NOMO-1 (cell line): ENCODE results near the gene PAN3.

Experiments used
- DNase-seq, 2 experiments: peaks; one replicate each; lab custom pipeline; 2025; ENCODE audit not compliant: unreplicated experiment in 2 of 2; lab: John Stamatoyannopoulos, UW

Gene PAN3, protein sequence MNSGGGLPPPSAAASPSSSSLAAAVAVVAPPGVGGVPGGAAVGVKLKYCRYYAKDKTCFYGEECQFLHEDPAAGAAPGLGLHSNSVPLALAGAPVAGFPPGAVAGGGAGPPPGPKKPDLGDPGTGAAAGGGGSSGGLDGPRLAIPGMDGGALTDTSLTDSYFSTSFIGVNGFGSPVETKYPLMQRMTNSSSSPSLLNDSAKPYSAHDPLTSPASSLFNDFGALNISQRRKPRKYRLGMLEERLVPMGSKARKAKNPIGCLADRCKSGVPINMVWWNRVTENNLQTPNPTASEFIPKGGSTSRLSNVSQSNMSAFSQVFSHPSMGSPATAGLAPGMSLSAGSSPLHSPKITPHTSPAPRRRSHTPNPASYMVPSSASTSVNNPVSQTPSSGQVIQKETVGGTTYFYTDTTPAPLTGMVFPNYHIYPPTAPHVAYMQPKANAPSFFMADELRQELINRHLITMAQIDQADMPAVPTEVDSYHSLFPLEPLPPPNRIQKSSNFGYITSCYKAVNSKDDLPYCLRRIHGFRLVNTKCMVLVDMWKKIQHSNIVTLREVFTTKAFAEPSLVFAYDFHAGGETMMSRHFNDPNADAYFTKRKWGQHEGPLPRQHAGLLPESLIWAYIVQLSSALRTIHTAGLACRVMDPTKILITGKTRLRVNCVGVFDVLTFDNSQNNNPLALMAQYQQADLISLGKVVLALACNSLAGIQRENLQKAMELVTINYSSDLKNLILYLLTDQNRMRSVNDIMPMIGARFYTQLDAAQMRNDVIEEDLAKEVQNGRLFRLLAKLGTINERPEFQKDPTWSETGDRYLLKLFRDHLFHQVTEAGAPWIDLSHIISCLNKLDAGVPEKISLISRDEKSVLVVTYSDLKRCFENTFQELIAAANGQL

DNA sequence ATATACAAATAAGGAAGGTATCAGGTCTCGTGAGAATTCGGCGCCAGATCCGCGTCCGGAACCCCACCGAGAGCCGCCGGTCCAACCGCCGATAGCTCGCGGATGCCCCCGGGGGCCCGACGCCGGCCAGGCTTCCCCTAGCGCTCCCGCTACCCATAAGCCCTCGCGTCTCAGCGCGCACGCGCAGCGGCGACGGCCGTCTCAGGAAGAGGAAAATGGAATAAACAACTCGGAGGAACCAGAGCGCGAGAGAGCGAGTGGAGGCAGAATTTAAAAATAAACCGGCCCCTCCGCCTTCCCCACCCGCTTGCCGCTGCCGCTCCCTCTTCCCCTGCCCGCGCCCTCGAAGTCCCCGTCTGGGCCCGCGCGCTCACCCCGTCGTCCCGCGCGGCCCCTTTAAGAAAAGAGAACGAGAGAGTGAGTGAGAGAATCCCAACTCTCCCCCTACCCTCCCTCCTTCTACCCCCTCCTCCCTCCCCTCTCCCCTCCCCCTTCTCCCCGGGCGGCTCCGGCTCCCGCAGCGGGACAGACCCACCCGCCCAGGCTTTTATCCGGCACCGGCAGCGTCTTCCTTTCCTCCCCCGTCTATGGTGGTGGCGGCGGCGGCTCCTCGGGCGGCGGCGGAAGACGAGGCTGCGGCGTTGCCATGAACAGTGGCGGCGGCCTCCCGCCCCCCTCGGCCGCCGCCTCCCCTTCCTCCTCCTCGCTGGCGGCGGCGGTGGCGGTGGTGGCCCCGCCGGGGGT lies at the start of gene PAN3:
Gene PAN3, plus strand, starts transcription at position 534 of the 744 bp plus-strand sequence. Its CDS starts 113 bp downstream, at position 647.
- DNase-seq, result peak; percentile 95

DNA sequence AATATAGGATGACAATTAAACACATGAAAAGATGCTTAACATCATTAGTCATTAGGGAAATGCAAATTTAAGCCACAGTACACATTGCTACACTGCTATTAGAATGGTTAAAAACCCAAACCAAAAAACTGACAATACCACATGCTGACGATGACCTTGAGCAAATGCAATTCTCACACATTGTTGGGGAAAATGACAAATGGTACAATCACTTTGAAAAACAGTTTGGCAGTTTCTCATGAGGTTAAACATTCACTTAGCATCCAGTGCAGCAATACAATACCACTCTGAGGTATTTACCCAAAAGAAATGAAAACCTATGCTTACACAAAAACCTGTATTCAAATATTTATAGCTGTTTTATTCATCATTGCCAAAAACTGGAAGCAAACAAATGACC lies 49.3 kb upstream of the PAN3 start:
- DNase-seq, result no peak

DNA sequence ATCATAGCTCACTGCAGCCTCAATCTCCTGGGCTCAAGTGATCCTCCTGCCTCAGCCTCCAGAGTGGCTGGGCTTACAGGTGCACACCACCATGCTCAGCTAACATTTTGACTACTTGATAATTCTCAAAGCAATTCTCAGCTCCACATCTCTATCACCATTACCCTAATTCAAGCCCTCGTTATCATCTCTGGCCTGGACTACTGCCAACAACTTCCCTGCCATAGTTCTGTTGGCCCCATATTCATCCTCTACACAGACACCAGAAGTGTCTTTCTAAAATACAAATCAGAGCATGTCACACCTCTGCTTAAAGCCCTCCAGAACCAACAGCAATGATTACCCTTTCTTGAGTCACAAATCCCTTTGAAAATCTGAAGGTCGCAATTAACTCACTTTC lies 45.9 kb upstream of the PAN3 start:
- DNase-seq, result no peak

DNA sequence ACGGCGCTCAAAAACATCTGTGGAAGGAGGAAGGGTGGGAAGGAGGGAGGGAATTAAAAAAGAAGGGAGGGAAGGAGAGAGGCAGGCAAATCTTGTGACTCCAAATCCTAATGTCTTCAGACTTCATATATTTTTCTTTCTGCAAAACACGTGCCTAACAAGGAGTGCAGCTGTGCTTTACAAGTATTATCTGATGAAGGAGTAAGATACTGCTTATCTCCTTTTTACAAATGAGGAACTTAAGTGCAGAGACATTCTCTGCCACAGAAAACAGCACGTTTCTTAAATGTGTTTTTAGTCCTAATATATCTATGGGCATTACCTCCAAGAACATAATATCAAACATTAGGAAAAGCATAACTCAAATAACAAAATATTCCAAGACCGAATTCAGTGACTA lies 44.5 kb upstream of the PAN3 start:
- DNase-seq, result peak in 1 of 2 experiments; percentile 92

DNA sequence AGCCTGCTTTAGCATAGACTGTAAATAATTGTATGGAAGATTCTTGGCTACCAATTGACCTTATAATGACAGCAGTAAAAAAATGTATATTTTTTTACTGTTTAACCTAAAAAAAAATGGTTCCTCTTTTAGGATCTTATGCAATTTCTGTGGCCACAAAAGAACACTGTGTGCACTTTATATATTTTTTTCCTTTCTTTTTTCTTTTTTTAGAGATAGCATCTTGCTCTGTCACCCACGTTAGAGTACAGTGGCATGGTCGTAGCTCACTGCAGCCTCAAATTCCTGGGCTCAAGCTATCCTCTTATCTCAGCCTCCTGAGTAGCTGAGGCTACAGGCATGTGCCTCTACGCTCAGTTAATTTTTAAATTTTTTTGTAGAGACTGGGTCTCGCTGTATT lies 44.0 kb upstream of the PAN3 start:
- DNase-seq, result peak; percentile 84 to 95

DNA sequence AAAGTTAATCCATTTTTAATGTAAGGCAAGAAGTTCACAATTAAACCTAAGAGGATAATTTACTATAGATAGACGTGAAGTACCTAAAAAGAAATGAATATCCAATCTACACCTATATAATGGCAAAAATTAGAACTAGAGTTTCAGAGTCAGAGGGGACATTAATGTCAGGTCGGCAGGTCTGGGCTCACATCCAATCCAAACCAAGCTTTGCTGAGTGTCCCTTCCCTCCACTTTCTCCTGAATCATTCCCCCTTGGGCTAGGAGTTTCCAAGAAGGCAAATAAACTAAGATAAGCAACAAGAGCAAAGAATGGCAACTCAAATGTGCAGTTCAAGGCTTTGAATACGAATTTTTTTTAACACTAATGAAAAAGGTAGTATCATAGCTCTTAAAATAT lies 40.8 kb upstream of the PAN3 start:
- no peak for DNase-seq

DNA sequence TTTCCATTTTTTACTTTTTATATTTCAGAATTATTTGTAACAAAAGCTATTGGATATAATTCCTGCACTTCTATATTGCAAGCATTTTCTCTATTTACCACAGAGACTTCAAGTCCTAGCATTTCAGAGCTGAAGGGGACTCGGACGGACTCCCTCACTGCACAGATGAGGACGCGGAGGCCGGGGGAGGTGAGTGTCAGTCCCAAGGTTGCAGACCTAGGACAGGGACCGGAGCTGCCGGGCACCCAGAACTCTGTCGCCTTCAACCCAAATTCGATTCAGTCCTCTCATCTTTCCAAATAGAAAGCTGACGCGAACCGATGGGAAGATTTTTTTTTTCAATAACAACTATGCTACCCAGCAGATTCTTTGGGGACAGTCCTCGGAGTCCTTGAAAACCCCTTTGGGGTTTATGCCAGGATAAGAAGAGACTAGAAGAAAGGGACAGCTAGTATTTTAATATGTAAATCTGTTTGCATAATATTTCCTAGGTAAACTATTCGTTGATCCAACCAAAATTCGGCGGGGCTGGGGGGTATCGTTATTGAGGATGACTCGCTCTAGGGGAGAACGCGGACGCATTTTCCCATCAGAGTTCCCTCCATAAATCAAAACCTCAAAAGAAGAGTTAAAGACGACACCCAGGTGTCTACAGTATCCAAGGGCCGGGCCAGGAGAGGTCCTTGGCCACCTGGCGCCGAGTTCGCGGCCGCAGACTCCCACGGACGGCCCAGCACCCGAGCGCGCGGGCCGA lies 38.8 kb upstream of the PAN3 start:
- DNase-seq, result no peak

DNA sequence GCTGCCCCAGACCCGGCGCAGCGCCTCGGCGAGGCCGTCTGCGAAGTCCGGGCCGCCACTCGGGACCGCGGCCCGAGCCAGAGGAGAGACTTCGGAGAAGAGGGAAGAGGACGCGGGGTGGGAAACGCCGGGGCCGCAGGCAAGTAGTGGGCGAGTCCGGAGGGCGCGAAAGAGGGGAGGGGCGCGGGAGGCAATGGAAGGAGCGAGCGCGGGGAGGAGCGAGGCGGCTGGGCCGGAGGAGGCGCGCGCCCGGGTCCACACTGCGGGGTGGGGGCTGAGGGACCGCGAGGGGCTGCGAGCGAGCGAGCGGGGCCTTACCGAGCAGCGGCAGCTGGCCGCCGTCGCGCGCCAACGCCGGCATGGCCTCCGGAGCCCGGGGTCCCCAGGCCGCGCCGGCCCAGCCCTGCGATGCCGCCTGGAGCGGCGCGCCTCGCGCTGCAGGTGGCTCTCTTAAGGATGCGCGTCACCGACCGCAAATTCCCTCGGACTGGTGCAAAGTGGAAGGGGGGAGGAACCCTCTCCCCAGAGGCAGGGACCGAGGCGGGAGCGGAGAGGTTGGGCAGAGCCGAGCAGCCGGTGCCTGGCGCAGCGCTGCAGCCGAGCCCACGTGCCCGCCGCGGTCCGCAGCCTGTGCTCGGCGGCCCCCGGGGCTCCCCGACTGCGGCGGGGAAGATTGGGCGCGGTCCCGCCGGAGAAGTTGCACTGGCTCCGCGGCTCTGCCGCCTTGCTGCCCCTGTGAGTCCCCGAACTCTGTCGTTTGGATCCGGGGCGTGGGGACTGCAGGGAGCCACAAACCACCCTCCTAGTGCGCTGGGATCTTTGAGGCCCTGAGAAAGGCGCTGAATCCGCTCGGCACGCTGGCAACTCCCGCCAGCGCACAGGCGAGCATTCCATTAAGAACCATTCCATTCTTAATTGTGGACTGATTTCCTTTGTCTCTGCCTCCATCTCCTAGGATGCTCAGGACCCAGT lies 37.9 kb upstream of the PAN3 start, which contains the start of gene FLT3:
Gene FLT3, minus strand, starts transcription at position 427 of the 972 bp plus-strand sequence. Its CDS starts 66 bp downstream, at position 361.
- peak; percentile 97 to 98 for DNase-seq

DNA sequence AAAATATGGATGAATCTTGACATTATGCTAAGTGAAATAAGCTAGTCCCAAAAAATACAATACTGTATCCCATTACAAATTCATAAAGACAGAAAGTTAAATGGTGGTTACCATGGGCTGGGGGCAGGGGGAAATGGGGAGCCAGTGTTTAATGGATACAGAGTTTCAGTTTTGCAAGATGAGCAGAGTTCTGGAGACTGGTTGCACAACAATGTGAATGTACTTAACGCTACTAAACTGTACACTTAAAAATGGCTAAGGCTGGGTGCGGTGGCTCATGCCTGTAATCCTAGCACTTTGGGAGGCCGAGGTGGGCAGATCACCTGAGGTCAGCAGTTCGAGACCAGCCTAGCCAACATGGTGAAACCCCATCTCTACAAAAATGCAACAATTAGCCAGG lies 36.5 kb upstream of the PAN3 start:
- peak; percentile 91 to 92 for DNase-seq

DNA sequence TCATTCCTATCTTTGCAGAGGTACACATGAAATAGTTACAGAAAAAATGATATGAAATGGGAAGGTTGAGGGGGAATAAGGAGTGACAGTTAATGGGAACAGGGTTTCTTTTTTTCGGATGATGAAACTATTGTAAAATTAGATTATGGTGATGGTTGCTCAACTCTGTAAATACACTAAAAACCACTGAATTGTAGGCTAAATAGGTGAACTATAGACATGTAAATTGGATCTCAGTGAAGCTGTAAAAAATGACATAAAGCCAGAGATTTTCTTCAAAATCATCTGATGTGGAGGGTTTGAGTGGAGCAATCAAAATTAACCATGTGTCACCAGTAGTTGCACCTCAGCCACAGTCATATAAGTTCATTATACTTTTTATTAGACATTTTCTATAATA lies 31.4 kb upstream of the PAN3 start:
- peak; percentile 46 to 84 for DNase-seq

DNA sequence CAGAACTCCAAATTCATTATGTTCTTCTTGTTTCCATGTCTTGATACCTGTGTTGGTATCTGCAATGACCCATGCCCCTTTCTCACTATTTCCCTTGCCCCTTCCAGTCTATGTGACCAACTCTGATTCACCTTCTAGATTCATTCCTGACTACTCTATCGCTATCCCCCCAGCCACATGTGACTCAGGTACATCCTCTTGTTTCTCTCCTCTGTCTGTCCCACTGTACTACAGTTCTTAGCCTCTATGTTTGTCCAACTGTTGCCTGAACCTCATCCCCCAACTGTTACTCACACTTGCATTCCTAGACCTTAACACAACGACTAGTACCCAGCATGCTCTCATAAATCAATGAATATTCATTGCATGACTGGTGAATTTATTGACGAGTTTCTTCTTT lies 27.9 kb upstream of the PAN3 start:
- no peak for DNase-seq

DNA sequence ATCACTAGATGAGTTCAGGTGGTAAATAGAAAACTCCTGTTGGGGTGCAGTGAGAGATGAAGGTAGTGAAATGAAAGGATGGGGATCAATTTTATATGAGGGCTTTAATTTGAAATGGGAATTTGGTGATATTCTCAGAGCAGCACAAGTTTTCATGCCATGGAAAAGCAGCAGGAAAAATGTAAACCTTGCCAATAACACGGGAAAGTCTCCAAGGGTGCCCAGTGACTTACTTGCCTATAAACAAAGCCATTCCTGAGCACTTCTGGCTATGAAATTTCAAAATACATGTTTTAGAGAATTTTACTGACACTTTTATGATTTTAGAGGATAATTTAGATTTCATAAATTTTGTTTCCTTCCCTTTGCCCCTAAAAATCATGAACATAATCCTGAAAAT lies 21.6 kb upstream of the PAN3 start:
- no peak for DNase-seq

DNA sequence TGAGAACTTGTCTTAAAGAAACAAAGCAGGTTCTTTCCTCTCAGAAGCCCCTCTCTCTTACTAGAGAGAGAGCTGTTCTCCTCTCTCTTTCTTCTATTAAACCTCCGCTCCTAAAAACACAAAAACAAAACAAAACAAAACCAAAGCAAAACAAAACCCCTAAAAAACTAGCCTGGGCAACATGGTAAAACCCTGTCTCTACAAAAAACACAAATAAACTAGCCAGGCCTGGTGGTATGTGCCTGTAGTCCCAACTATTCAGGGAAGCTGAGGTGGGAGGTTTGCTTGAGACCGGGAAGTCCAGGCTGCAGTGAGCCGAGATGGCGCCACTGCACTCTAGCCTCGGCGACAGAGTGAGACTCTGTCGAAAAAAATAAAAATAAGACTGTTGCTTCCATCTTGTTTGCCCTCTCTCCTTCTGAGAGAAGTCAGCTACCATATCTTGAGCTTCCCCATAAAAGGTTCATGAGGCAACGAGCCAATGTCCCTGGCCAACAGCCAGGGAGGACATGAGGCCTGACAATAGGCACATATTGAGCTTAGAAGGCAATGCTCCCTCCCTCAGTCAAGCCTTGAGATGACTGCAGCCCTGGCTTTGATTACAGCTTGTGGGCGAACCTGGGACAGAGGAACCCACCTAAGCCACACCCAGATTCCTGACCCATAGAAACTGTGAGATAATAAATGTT lies 20.5 kb upstream of the PAN3 start:
- no peak for DNase-seq

DNA sequence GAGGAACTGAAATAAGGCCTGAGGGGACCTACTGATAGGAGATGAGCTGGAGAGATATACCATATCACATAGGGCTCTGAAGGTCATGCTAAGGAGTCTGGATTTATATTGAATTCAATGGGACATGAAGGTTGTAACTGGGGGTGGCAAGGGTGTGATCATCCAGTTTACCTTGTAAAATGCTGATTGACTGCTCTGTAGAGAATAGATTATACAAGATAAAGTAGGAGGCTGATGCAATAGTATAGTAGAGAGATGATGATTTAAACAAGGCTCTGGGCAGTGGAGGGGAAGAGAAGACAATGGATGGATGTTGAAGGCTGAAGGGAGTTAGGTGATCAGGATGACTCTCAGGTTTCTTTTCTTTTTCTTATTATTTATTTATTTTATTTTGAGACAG lies 18.0 kb upstream of the PAN3 start:
- DNase-seq, result no peak

DNA sequence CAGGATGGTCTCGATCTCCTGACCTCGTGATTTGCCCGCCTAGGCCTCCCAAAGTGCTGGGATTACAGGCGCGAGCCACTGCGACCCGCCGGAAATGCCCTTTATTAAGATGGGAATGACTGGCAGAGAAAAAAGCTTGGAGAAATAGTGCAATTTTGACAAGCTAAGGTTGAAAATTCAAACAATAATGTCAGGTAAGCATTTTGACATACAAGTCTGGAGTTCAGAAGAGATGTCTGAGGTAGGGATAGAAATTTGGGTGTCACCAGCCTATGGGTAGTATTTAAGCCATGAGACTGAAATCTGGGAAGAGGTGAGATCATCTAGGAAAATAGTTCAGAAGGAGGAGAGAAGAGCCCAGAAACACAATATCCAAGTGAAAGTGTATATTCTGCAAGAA lies 17.1 kb upstream of the PAN3 start:
- DNase-seq, result no peak

DNA sequence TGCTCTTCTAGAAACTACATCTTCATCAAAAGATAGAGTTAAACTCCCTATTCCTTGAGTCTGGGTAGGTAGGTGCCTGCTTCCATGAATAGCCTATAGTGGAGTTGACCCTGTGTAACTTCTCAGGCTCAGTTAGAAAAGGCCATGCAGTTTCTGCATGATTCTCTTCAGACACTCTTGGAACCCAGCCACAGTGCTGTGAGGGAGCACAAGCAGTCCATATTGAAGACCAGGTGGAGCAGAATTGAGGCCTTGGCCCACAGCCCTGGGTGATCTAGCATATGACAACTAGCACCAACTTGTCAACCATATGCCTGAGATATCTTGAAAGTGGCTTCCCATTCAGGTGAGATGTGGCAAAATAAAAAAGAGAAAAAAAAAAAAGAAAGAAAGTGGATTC lies 10.3 kb upstream of the PAN3 start:
- DNase-seq, result no peak

DNA sequence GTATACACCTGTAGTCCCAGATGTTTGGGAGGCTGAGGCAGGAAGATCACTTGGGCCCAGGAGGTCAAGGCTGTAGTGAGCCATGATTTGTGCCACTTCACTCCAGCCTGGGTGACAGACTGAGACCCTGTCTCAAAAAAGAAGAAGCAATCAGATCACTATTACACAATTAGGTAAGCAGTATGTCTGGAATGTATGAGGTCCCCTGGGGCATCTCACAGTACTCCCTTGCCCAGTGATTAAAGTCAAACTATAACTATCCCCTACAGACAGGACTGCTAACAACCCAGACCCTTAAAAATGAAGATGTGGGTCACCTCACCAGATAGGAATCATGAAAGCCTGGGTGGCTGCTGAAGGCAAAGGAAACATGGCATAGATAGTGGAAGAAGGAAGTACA lies 9.4 kb upstream of the PAN3 start:
- DNase-seq, result peak in 1 of 2 experiments; percentile 48

DNA sequence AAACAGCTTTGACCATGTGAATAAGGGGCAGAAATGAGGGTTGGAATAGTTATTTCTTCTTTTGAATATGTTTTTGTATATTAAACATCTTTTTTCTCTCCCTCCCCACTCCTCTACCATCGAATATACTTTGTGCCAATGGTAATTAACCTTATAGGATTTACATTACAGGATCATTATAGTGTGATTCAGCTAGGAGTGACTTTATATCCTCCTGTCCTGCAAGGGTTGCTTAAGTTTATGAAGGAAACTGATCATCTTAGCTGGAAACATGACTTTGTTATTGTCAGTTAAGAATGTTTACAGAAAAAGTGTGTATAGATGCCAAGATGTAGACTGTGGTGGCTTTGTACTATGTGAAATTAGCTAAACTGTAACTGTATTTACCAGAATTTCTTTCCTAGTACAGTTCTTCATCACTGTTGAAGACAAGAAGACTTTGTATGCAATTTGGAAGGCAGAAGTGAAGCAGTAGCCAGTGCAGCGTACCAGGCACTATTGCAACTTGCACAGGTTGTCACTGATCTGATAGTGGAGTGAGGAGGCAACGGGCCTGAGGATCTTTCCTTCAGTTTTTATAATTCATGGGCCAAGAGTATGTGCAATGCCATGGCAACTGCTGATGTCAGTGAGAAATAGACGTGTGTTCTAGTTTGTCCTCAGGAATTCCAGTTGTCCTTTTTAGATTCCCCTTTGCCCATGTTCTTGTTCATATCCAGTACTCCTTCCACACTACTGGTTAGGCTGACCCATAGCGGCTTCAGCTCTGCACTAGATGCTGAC lies 8.2 kb upstream of the PAN3 start:
- no peak for DNase-seq
